ENCODE measurements around the gene MYO18A.
"Not testable (repeated sequence)": the region's sequence is repeated elsewhere in the genome, so short reads cannot be mapped to it uniquely, and the experiment has no call there.

The MYO18A gene

GRCh38 chr17:29095439-29095838, 84.8 kb downstream of the MYO18A start:
- DNase-seq = no peak

- no peak for DNase-seq
Observed at GRCh38 chr17:29094101-29094708, 86.0 kb downstream of the MYO18A start.

GRCh38 chr17:29093090-29093871, 86.9 kb downstream of the MYO18A start:
- no peak for DNase-seq

DNA sequence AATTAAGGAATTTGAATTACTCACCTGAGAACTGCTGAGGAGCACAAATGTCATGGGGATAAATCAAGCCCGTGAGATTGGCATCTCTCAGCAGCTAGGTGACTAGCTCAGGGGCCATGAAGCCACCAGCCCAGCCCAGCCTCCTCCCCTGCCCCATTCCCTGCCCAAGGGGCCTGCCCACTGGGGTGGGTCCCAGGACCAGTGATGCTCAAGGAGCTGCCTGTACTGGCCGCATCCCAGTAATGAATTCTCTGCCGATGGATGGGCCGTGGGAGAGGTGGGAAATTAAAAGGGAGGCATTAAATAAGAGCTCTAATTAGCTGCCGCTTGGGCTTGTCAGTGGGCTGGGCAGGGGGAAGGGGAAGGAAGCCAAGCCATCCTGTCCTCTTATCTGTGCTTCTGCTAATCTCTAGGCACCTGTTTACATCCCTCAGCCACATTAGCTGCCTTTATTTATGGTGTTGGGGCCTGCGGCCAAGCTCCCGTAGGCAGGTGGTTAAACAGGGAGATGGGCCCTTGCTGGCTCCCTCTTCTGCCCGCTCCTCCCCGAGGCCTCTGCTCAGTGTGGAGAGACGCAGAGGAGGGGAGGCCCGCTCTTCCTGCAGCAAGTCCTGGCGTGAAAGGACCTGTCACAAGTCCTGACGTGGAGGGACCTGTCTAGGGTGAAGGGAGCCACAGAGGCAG, 88.5 kb downstream of the MYO18A start:
- peak; percentile 31 for DNase-seq

DNA sequence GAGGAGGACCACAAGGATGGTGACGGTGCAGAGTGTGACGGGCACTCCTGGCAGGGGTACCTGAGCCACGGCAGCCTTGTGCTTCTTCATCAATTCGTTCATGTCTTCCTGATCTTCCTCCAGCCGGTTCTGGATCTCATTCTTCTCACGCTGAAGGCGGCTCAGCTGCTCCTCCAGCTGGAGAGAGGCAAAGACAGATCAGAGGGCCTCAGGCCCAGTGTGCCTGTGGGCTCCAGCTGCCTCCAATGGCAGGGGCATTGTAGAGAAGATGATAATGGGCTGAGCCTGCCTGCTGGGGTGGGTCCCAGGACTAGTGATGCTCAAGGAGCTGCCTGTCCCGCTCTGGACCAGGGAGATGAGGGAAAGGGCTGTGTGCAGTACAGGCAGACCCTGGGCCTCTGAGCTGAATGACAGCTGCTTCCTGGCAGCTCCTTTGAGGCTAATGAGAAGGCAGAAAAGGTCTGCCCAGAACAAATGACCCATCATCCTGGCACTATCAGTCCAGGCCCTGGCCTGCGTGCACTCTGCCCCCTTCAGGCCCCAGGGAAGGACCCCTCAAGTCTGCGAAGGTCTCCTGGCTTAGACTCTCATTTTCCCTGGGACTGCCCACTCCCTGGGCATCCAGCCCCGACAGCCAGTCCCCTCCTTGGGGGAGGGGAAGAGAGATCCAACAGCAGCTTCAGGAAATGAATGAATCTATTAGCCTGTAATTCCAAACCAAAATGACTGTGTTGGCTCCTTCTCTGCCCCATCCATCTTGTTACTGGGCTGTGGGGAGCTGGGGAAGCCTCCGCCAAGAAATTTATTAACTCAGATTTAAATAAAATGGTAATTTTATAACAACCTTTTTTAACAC, 89.2 kb downstream of the MYO18A start:
- DNase-seq = no peak

GRCh38 chr17:29090108-29090507, 90.1 kb downstream of the MYO18A start:
- no peak for DNase-seq

- no peak for DNase-seq
Observed at GRCh38 chr17:29089601-29090044, 90.6 kb downstream of the MYO18A start.

- not testable (repeated sequence) for DNase-seq
Observed at GRCh38 chr17:29088782-29089181, 91.4 kb downstream of the MYO18A start.

DNA sequence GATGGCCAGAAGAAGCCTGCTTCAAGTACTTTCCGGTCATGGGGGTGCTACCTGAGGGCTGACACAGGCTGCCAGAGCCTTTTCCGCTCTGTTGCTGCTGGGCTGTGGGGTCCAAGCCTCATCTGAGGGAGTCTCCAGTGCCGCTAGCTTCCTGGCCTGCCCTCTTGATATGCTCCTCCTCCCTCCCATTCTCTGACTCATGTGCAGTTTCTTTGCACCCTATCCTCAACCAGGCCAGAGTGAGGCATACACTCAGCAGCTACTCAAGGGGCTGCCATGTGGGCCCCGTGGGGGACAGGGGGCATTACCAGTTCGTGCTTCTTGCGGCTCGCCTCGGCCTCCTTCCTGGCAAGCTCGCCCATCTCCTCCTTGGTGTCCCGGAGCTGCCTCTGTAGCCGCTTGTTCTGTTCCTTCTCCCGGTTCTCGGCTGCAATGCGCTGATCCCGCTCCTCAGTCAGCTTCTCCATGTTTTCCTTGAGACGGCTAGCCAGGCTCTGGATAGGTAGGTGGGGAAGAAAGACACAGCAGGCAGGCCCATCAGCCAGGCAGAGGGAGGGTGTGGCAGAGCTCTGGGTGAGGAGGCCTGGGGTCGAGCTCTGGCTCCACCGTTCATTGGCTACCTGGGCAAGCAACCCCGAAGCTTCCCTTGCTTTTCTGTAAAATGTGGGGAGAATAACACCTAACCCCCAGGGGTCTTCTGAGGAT, 93.4 kb downstream of the MYO18A start:
- no peak for DNase-seq

DNA sequence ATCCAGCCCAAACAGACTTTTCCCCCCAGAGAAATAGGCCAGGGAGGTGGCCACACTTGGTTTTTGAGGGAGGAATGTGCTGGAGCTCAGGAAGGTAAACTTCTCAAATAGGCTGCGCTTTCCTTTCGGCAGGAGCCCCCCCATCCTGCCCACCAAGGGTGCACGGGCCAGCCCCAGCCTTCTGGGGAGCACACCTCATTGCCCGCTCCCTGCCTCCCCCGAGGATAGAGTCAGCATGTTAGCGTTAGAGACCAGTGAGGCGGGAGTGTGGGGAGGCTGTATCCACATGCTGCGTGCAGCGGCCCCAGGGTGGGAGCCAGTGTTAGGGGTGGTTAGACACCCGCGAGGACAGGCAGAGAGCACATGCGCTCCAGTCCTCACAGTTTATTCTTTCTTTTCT, 95.0 kb downstream of the MYO18A start:
- peak; percentile 46 for DNase-seq

DNA sequence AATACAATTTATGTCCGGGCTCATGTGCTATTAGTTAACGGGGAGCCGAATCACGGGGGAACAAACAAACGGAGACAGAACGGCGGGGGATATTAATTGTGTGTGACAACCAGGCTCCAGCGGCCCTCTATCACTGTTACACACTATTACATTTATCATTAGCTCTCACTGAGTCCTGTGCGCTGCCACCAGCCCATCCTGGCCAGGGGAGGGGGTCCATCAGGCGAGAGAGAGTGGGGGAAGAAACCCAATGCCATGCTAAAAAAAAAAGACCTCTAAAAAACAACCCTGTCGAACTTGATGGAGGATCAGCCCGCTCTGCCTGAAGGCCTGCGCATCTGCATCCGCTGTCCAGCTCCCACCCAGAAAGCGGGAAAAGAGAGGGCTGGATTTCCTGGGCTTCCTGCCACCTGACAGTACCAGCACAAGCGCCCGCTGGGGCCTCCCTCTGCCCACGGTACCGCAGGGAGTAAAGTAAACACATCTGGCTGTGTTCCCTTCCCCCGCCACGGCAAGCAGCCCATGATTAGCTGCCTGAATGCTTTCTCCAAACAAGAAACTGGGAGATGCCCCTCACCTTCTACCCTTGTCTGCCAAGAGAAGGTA, 95.6 kb downstream of the MYO18A start:
- DNase-seq = peak; percentile 92

GRCh38 chr17:29080965-29081364, 99.2 kb downstream of the MYO18A start:
- DNase-seq = no peak

GRCh38 chr17:29080323-29080722, 99.9 kb downstream of the MYO18A start:
- no peak for DNase-seq

- DNase-seq = no peak
Observed at GRCh38 chr17:29079887-29080286, 100.3 kb downstream of the MYO18A start.

- no peak for DNase-seq
Observed at GRCh38 chr17:29079433-29079832, 100.8 kb downstream of the MYO18A start.

DNA sequence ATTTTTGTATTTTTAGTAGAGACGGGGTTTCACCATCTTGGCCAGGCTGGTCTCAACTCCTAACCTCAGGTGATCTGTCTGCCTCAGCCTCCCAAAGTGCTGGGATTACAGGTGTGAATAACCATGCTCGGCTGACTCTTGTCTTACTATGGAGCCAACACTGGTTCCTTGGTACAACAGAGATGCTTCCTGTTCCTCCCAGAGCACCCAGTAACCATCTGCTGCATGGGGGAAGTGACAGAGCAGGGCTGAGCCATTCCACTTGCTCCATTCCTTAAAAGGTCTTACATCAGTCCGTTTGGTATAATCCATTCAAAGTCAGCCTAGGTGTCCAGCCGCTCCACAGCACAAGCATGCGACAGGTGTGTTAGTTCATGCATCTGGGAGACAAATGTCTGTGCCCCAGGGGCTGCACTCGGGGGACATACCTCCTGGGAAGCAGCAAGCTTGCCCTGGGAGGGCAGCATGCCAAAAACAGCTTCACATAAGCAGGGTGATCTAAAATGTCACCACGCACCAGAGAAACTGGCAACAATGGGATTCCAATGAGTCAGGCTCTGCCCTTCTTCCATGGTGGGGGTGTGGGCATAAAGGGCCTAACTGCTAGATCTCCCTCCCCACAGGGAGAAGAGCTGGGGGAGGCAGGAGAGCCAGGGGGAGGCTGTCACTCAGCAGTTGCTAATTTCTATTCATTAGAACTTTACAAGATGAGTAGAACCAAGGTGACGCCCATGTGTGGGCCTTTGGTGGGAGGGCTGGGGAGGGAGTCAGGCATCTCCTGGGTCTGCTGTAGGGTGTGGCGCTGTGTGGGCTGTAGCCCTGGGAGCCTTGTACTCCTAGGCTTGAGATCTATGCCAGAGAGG, 101.8 kb downstream of the MYO18A start:
- peak; percentile 85 for DNase-seq

DNA sequence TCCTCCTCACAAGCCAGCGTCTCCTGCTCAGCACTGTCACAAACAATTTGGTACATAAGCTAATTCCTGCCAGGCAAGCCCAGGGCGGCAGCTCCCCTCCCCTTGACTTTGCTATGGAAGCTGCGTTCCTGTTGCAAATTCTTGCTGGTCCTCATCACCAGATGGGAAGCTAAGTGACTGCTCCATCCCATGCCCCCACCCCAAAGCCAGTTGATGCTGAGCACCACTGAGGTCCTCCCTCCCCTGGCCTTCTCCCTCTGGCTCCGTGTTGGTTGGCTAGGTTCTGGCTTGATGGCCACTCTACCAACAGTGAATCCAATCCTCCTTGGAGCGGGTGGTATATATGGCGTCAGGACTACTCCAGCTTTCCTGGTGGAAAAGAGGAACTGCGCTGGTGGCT, 102.9 kb downstream of the MYO18A start:
- DNase-seq = no peak

- DNase-seq = no peak
Observed at GRCh38 chr17:29076722-29077121, 103.5 kb downstream of the MYO18A start.

- no peak for DNase-seq
Observed at GRCh38 chr17:29076087-29076486, 104.1 kb downstream of the MYO18A start.

DNA sequence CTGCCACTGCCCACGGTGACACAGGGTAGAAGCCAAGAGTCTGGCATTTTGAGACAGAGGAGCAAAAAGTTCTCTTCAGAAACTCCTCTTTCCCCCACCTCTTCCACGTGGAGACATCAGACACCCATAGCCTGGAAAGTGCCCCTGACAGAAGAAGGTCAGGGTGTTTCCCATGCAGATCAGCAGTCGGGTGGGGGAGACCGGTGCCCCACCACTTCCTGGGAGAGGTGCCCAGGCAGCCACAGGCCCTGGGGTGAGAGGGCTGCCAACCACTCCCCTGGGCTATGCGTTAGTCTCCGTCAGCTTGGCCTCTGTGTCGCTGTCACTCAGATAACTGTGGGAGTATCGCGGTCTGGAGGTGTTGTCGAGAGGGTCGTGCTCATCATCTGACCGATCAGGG, 105.7 kb downstream of the MYO18A start:
- DNase-seq = no peak

DNA sequence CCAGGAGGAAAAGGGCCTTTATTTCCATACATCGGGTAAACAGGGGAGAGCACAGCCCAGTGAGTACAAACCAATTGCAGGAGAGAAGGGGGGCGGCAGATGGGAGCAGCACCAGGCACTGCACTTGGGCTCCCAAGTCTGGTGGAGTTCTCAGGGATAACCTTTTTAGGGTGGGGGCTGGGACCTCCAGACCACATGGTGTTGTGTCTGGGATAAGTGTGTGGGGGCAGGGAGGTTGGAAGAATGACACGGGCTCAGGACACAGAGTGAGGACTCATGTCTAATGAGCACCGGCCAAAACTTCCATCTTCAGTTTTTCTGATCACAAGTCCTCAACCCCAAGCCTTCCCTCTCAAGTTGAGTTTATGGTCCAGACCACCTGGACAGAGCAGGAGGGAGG, 106.7 kb downstream of the MYO18A start:
- no peak for DNase-seq
